ENCODE measurements around the gene TRPV4. TPM values are rescaled to one million over a fixed set of nuclear protein-coding genes. Genes with fewer than 3 reads are reported as not detected.

TRPV4 gene
- total RNA-seq, 1 donor from 2014 or later = 3.5 TPM

DNA sequence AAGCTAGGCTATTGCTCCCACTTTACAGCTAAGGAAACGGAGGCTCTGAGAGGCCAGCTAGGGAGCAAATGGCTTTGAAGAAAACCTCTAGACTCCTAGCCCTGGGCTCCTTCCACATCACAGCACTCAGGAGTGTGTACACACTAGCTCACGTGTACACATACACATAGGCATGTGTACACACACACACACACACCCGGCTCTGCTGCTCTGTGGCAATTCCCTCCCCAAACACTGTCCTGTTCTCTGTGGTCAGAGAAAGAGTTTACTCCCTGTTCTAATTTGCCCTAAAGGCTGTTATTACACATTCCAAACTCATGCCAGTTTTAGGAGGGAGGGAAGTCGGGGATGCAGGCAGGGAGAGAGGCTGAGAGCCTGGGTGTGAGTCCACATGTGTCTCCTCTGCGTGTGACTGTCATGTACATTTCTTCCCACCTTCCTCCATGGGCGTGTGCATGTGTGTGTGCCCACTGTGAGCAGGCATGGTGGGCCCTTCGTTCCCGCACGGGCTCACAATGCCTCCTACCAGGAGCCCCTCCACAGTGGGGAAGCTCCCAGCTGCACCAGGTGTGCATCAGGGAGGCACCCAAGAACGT, 14.2 kb downstream of the TRPV4 start:
- Mint-ChIP-seq H3K9me3 (no peaks in the 10 kb centered on the region), H3K4me1 (peaks cover 25% of the 10 kb centered on the region), H3K36me3 (ENCODE audit: low read depth) (no peaks in the 10 kb centered on the region), H3K27ac (ENCODE audit: unreplicated experiment) (no peak overlapping the region), H3K4me3 (no peak overlapping the region), H3K27me3 (ENCODE audit: low read depth) (no peaks in the 10 kb centered on the region)
- no peak for TF ChIP-seq CTCF (conservative IDR thresholded peaks at IDR 0.05)
- DNase-seq (ENCODE audit: low read depth, low spot score) = no peak

GRCh38 chr12:109818253-109818652, 14.9 kb downstream of the TRPV4 start:
- Mint-ChIP-seq H3K4me3 (no peak overlapping the region), H3K27ac (ENCODE audit: unreplicated experiment) (no peak overlapping the region), H3K9me3 (no peaks in the 10 kb centered on the region), H3K27me3 (ENCODE audit: low read depth) (no peaks in the 10 kb centered on the region), H3K4me1 (peaks cover 20% of the 10 kb centered on the region), H3K36me3 (ENCODE audit: low read depth) (no peaks in the 10 kb centered on the region)
- DNase-seq (ENCODE audit: low read depth, low spot score) = no peak
- TF ChIP-seq CTCF (conservative IDR thresholded peaks at IDR 0.05) = no peak

- Mint-ChIP-seq H3K4me1 (peaks cover 17% of the 10 kb centered on the region), H3K27me3 (ENCODE audit: low read depth) (no peaks in the 10 kb centered on the region), H3K4me3 (no peak overlapping the region), H3K9me3 (no peaks in the 10 kb centered on the region), H3K36me3 (ENCODE audit: low read depth) (no peaks in the 10 kb centered on the region), H3K27ac (ENCODE audit: unreplicated experiment) (no peak overlapping the region)
- no peak for DNase-seq (ENCODE audit: low read depth, low spot score)
- TF ChIP-seq CTCF (conservative IDR thresholded peaks at IDR 0.05) = no peak
Observed at GRCh38 chr12:109817627-109818231, 15.5 kb downstream of the TRPV4 start.

DNA sequence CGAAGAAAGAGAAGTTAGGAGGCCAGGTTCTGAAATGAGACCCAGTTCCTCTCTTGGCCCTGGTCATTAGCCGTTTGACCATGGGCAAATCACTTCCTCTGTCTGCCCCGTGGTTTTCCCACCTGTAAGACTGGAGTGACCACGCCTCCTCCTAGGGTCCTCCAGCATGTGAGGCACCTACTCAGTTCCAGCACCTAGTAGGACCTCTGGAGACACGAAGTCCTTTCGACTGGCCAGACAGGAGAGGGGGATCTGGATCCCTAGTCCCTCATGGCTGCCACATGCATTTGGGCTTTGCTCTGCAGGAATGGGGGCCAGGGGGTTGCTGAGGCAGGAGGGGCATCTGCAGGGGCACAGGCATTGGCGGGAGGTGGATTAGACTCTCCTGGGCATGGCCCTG, 16.3 kb downstream of the TRPV4 start:
- Mint-ChIP-seq H3K27me3 (ENCODE audit: low read depth) (no peaks in the 10 kb centered on the region), H3K4me1 (peaks cover 13% of the 10 kb centered on the region), H3K27ac (ENCODE audit: unreplicated experiment) (no peak overlapping the region), H3K4me3 (no peak overlapping the region), H3K36me3 (ENCODE audit: low read depth) (no peaks in the 10 kb centered on the region), H3K9me3 (no peaks in the 10 kb centered on the region)
- DNase-seq (ENCODE audit: low read depth, low spot score) = no peak
- no peak for TF ChIP-seq CTCF (conservative IDR thresholded peaks at IDR 0.05)

GRCh38 chr12:109815757-109816617, 17.2 kb downstream of the TRPV4 start:
- no peaks in the 10 kb centered on the region for H3K9me3 Mint-ChIP-seq
- no peaks in the 10 kb centered on the region for H3K27me3 Mint-ChIP-seq (ENCODE audit: low read depth)
- peaks cover 13% of the 10 kb centered on the region for H3K4me1 Mint-ChIP-seq
- no peaks in the 10 kb centered on the region for H3K36me3 Mint-ChIP-seq (ENCODE audit: low read depth)
- no peak for DNase-seq (ENCODE audit: low read depth, low spot score)
- H3K27ac Mint-ChIP-seq (ENCODE audit: unreplicated experiment) = no peak overlapping the region
- TF ChIP-seq CTCF (conservative IDR thresholded peaks at IDR 0.05) = no peak
- no peak overlapping the region for H3K4me3 Mint-ChIP-seq

Measured in neural crest cell (in vitro differentiated cells).